Upper lobe of left lung (tissue), 4 donors: ENCODE measurements around the gene TAS2R30.

ENCODE experiments used
- EP300 ChIP-seq, 4 donors: sonication (generic); formaldehyde crosslinking; IDR thresholded peaks; one replicate each; pipeline ENCODE4 v1.5.1; 2017; ENCODE audit warnings: antibody characterized with exemption in 4 of 4, control low read depth in 2 of 4
- POLR2A ChIP-seq, 4 donors: fragments of 450-650 bp; IDR thresholded peaks; one replicate each; pipeline ENCODE4 v1.5.1; 2016 to 2017; ENCODE audit warnings: antibody characterized with exemption in 4 of 4, mild to moderate bottlenecking in 2 of 4
- POLR2AphosphoS5 ChIP-seq, 2 donors: sonication (generic); formaldehyde crosslinking; IDR thresholded peaks; one replicate each; pipeline ENCODE4 v1.5.1; 2017; ENCODE audit warnings: antibody characterized with exemption in 2 of 2
- TF ChIP-seq, protein P1 (sequence below), 6 experiments: fragments of 450-650 bp in 4 of 6; fragments of 200-600 bp in 2 of 6; sonication (generic) in 2 of 6; IDR thresholded peaks; one replicate each; pipeline ENCODE4 v1.5.1; 2016 to 2019; ENCODE audit warnings: antibody characterized with exemption in 6 of 6

DNA sequence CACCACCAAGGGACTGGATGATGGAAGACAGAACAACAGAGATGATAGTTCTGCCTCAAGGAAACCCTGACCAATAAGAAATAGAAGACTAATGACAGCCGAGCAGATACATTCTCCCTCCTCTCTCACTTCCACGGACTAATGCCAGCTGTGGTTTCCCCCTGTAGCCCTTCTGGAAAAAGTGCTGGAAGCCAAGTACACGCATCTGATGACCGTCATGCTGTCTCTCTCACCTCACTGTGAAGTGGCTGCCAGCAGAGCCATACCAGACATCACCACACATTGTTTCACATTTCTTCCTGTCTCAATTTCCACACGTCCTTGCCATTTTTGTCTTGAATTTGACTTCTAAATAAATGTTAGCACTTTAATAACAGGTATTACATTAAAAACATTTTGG, 45.2 kb downstream of the TAS2R30 start:
- TF ChIP-seq, protein P1, sequence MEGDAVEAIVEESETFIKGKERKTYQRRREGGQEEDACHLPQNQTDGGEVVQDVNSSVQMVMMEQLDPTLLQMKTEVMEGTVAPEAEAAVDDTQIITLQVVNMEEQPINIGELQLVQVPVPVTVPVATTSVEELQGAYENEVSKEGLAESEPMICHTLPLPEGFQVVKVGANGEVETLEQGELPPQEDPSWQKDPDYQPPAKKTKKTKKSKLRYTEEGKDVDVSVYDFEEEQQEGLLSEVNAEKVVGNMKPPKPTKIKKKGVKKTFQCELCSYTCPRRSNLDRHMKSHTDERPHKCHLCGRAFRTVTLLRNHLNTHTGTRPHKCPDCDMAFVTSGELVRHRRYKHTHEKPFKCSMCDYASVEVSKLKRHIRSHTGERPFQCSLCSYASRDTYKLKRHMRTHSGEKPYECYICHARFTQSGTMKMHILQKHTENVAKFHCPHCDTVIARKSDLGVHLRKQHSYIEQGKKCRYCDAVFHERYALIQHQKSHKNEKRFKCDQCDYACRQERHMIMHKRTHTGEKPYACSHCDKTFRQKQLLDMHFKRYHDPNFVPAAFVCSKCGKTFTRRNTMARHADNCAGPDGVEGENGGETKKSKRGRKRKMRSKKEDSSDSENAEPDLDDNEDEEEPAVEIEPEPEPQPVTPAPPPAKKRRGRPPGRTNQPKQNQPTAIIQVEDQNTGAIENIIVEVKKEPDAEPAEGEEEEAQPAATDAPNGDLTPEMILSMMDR (IDR thresholded peaks at IDR 0.05), result no peak
- no peak for TF ChIP-seq POLR2A (IDR thresholded peaks at IDR 0.05)
- no peak for TF ChIP-seq EP300 (IDR thresholded peaks at IDR 0.05)
- TF ChIP-seq POLR2AphosphoS5 (IDR thresholded peaks at IDR 0.05), result no peak
